HG03442 (cell line): ENCODE results near the gene VARS2.
"Not testable (repeated sequence)": the region's sequence is repeated elsewhere in the genome, so short reads cannot be mapped to it uniquely, and the experiment has no call there.

Source experiments
- ATAC-seq: cut with Tn5 transposase; IDR thresholded peaks from one replicate; pipeline ENCODE4 v1.9.1; 2021; ENCODE audit warnings: mild to moderate bottlenecking, moderate library complexity; ENCODE audit not compliant: unreplicated experiment

The VARS2 gene

DNA sequence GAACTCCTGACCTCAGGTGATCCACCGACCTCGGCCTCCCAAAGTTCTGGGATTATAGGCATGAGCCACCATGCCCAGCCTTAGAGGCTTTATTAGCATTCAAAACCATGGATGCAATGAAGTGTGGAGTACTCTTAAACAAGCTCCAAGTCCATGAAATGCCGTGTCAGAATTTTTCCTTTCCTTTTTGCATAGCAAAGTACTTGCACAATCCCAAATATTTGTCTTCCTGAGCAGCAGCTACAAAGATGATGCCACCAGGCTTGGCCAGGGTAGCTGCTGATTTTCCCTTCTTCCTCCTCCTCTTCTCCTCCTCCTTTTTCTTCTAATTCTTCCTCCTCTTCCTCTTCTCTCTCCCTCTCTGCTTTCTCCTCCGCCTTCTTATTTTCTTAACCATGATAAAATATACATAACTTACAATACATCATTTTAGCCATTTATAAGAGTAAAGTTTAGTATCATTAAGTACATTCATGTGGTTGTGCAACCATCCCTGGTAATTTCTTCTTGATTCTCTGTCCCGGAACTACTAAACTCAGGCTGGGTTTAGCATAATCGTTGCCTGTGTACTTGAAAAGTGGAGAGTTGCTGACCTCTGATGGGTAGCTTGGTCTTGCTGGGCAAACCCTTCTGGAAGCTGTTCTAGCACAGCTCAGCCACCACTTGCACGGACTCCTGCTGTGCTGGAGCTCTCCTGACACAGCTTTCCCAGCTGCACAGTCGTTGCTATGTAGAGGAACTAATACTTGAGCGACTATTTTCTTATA lies 47.1 kb downstream of the VARS2 start:
- no peak for ATAC-seq

DNA sequence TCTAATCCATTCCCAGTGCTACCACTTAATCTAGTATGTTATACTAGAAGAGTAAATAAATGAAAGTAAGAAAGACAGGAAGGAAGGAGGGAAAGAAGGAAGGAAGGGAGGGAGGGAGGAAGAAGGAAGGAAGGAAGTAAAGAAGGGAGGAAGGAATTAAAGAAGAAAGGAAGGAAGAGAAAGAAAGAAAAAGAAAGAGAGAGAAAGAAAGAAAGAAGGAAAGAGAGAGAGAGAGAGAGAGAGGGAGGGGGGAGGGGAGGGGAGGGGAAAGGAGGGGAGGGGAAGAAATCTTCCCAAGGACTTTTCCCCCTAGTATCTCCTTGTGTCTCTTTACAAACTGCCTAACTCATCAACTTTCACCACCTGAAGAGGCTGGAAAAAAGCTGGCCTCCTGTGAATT lies 48.7 kb downstream of the VARS2 start:
- no peak for ATAC-seq

DNA sequence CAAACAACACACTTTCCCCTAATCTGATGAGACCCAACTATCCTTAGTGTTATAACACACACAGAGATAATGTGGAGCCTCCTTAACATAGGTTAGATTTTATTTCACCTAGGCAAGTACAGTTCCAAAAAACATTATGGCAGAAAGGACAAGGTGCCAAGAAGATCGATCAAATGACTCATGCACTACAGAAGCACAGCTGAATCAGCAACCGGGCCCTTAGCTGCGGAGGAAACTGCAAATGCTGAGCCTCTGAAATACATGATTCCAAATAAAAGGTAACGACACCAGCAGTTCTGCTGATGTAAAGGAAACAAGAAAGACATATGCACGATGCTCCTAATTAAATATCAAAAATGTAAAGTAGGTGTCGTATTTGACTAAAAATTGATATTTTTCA lies 49.6 kb downstream of the VARS2 start:
- ATAC-seq = no peak

DNA sequence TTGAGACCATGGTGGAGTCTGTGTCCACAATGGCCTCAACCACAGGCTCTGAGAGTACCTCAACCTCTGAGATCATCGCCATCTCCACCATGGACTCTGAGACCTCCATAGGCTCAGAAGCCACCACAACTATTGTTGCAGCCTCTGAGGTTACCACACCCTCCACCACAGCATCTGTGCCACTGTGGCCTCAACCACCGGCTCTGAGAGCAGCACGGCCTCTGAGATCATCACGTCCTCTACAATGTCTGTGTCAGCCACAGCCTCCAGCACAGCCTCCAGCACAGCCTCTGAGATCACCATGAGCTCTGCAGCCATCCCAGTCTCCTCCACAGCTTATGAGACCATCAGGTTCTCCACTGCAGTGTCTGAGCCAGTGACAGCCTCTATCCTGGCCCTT lies 50.0 kb downstream of the VARS2 start:
- ATAC-seq = no peak

DNA sequence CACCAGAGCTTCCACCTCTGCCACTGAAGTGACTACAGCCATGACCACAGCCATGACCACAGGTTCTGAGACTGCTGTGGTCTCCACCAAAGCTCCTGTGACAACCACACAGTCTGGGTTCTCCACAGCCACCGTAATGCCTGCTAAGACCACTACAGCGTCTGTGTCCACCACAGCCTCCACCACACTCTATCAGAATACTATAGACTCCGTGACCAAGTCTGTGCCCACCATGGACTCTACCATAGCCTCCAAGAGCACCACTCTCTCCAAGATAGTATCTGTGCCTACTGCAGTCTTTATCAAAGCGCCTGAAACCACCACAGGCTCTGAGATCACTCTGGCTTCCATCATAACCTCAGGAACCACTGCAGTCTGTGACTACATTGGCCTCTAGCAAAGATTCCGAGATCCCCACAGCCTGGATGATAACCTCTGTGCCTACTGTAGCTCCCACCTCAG lies 51.1 kb downstream of the VARS2 start:
- ATAC-seq = no peak

DNA sequence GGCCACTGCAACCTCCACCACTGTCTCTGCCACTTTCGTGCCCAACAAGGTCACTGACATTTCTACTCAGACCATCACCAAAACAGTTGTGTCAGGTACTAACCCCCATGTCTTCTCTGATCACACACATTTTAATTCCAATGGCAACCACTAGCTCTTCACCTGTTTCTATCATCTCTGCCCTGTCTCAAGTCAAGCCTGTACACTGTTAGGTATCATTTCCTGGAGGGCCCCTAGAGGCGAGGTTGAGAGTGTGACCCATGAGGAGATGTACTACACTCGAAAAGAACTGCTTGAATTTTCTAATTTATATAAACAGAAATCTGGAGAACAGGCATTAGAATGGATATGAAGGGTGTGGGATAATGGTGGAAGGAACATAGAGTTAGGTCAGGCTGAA lies 52.1 kb downstream of the VARS2 start:
- ATAC-seq = no peak

DNA sequence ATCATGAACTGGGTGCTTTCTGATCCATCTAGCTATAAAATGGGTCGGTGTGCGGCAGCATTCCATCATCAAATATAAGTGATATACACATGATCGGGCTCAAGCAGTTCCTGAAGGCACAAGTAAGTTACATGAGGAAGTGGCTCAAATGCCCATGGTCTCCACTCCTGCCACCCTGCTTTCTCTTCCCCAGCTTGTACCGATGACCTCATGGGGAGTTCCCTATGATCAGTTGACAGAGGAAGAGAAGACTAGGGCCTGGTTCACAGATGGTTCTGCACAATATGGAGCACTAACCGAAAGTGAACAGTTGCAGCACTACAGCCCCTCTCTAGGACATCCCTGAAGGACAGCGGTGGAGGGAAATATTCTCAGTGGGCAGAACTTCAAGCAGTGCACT lies 55.1 kb downstream of the VARS2 start:
- not testable (repeated sequence) for ATAC-seq

DNA sequence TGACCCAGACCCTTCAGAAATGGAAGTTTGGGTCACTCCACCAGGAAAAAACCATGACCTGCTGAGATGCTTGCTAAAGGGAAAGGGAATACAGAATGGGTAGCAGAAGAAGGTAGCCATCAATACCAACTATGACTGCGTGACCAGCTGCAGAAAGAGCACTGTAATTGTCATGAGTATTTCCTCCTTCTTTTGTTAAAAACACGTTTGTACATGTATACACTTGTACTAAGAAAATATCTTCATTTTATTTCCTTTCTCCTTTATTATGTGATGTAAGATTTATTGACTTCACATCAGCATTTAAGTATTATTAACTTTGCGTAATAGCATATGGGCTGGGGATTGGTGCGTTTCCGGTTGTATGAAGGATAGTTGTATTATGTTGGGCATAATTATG lies 56.9 kb downstream of the VARS2 start:
- ATAC-seq = no peak

DNA sequence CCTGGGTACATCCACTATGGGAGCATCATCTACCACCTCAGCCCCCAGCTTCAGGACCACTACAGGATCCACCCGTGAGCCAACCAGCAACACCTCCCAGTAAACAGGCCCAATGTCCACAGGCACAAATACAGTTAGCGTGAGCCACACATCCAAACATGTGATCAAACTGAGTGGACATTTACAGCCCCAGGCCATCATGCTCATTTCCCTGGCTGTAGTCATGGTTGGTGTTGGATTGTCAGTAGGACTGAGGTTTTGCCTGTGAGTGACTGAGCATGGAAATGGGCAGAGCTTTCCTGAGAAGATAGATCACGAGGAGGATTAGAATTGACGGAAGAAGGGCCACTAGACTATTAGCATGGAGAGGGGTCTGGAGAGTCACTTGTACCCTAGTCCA lies 58.8 kb downstream of the VARS2 start:
- ATAC-seq = no peak

DNA sequence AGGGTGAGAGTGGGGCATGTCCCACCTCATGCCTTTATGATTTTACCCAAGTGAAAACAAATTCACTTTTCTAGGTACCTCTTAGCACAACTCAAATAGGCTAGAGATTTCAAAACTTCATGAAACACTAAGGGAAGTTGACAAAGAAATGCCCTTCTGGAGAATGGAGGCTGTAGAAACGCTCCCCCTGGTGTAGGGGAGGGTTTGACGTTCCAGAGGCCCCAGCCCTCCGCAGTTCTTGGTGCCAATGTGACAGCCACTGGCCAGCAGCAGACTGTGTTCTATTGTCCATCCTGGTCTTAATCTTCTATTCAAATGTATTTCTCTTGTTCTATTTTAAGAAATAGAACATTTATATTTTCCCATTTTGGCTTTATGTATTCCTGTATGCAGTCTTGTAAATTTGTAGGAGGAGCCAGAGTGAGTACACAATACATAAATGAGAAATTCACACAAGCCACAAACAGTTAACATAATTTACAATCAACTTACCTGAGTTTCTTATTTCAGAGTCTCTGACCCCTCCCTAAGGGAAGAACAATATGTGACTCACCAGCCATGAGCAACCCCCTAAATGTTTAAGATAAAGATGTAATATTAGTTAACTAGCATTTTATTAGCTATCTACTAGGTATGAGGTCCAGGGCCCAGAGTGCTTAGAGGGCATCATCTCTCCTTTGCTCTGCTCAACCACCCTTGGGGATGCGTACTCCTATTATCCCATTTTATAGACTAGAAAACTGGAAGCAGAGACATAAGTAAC lies 60.6 kb downstream of the VARS2 start:
- ATAC-seq = no peak
